Heart left ventricle (tissue), 13 donors: ENCODE data around the gene ARHGEF37.

ENCODE experiments used
- POLR2A ChIP-seq, 2 donors: fragments of 450-650 bp; IDR thresholded peaks; one replicate each; pipeline ENCODE4 v1.6.1; 2017; ENCODE audit warnings: antibody characterized with exemption in 2 of 2, mild to moderate bottlenecking in 2 of 2, moderate library complexity in 2 of 2
- TF ChIP-seq, protein P1 (sequence below), 12 donors: fragments of 200-600 bp; sonication (generic) in 4 of 12; IDR thresholded peaks; one replicate each; pipeline versions ENCODE4 v1.5.0 to v1.8.0; 2018 to 2022; ENCODE audit warnings: antibody characterized with exemption in 12 of 12, mild to moderate bottlenecking in 5 of 12
- donor health status: ischemic (EF 13 %, LVEDD 7.1; RV severe dilation, severe dysfunction).
- donor health status: DM: no; HTN: yes; CAD: no.
- donor health status: DM: no; HTN: no; CAD: no.
- donor health status: ischemic (EF 25% LVEDD 6.9; RV normal size, moderate dysfunction).
- donor health status: ischemic (EF 25% LVEDD 5.7; RV mildly dilated, moderate dysfunction).
- donor health status: ischemic (EF 35%, LVEDD 5.7; RV mildly dilated, moderate dysfunction).
- donor health status: nonischemic (EF 11% LVEDD 7.7; RV severe dilation, severe dysfunction).
- donor health status: DM: yes; HTN: yes; CAD: no.
- donor health status: PGD.
- donor health status: ischemic (EF 29% LVEDD 5.4; RV normal size, mild dysfunction).
- donor health status: nonischemic (EF 23%, LVEDD 6.1; RV moderate dilation, normal function).

DNA sequence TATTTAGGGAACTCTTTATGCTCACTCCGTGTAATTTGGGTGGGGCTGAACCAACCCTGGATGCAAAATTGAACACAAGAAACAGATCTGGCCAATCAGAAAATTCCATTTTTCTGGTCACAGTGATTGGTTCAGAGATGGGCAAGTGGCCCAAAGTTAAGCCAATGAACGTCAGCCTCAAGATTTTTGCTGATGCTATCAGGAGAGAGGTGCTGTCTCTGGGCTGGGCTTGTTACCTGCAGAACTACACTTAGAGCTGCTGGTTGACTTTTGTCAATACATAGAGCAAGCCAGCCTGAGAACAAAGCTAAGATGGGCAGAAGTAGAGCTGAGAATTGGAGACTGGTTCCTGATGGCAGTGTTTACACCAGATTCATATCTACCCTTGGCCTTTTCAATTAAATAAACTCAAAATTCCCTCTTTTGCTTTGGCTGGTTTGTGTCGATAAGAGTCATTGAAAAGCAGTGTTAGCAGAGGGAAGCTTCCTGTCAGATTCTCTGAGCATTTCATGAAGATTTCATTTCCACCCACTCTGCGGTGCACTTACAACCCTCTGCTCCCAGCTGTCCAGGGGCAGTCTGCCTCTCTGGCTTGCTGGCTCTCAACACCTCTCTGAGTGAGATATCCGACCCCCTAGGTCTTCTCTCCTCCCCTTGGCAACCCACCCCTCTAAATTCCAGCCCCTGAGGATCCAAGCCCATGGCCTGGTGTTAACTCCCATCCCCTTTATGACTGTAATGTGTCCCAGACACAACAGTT is 84.3 kb downstream of the ARHGEF37 start:
- TF ChIP-seq, protein P1, sequence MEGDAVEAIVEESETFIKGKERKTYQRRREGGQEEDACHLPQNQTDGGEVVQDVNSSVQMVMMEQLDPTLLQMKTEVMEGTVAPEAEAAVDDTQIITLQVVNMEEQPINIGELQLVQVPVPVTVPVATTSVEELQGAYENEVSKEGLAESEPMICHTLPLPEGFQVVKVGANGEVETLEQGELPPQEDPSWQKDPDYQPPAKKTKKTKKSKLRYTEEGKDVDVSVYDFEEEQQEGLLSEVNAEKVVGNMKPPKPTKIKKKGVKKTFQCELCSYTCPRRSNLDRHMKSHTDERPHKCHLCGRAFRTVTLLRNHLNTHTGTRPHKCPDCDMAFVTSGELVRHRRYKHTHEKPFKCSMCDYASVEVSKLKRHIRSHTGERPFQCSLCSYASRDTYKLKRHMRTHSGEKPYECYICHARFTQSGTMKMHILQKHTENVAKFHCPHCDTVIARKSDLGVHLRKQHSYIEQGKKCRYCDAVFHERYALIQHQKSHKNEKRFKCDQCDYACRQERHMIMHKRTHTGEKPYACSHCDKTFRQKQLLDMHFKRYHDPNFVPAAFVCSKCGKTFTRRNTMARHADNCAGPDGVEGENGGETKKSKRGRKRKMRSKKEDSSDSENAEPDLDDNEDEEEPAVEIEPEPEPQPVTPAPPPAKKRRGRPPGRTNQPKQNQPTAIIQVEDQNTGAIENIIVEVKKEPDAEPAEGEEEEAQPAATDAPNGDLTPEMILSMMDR (IDR thresholded peaks at IDR 0.05), result no peak
- no peak for TF ChIP-seq POLR2A (IDR thresholded peaks at IDR 0.05)
